Kidney (tissue), 14 donors: Measurements from ENCODE around the gene ORMDL1. TPM values are rescaled to one million over a fixed set of nuclear protein-coding genes. Genes with fewer than 3 reads are reported as not detected.

ENCODE experiments used
- DNase-seq, 5 donors: peaks; one replicate each; pipeline ENCODE4 v3.0.0-alpha.2; 2013 to 2020
- FAIRE-seq: peaks from 2 replicates; lab custom pipeline; 2012; peaks lifted over from hg19 to GRCh38; lab: Jason Lieb, UNC
- H3K27ac ChIP-seq, 2 donors: one replicate each; pipeline ENCODE4 v1.7.0; 2013; ENCODE audit warnings: low read depth in 2 of 2, low read length in 2 of 2, inconsistent platforms in 1 of 2
- H3K27me3 ChIP-seq: one replicate; pipeline ENCODE4 v1.7.1; 2013; ENCODE audit warnings: low read length, inconsistent platforms; ENCODE audit not compliant: control insufficient read depth, insufficient read depth
- H3K36me3 ChIP-seq, 3 donors: one replicate each; pipeline versions ENCODE4 v1.7.0 to v1.7.1; 2013; ENCODE audit warnings: low read length in 3 of 3, control low read depth in 1 of 3, inconsistent platforms in 1 of 3; ENCODE audit not compliant: insufficient read depth in 3 of 3, control insufficient read depth in 2 of 3
- H3K4me1 ChIP-seq, 3 donors: one replicate each; pipeline versions ENCODE4 v1.7.0 to v1.7.1; 2013; ENCODE audit warnings: low read length in 3 of 3, inconsistent platforms in 1 of 3, low read depth in 1 of 3; ENCODE audit not compliant: control insufficient read depth in 2 of 3, insufficient read depth in 2 of 3
- H3K4me3 ChIP-seq, 3 donors: one replicate each; pipeline versions ENCODE4 v1.7.0 to v1.8.1; 2013; ENCODE audit warnings: low read length in 3 of 3, control low read depth in 1 of 3, inconsistent platforms in 1 of 3
- H3K9ac ChIP-seq, 3 donors: one replicate each; pipeline versions ENCODE4 v1.7.0 to v1.7.1; 2013; ENCODE audit warnings: low read length in 3 of 3, control low read depth in 1 of 3, inconsistent platforms in 1 of 3
- H3K9me3 ChIP-seq, 3 donors: one replicate each; pipeline versions ENCODE4 v1.7.0 to v1.7.1; 2013; ENCODE audit warnings: low read length in 3 of 3, control low read depth in 1 of 3, inconsistent platforms in 1 of 3; ENCODE audit not compliant: control insufficient read depth in 2 of 3, insufficient read depth in 1 of 3
- CTCF ChIP-seq: IDR thresholded peaks from 3 replicates; pipeline ENCODE4 v1.5.1; 2012; ENCODE audit warnings: mild to moderate bottlenecking, moderate library complexity, borderline replicate concordance; ENCODE audit not compliant: insufficient read depth; ENCODE audit errors: extremely low read depth
- intact Hi-C: fragments of 100-400 bp; cut with DNase I; formaldehyde crosslinking; loops from one replicate; pipeline ENCODE4 v1.11.1; 2022
- polyA plus RNA-seq: library from polyadenylated mRNA; stranded (reverse); fragments of 350-450 nt; fragmentation: Illumina TruSeq; extraction: RNeasy Lipid Tissue Mini Kit (QIAGEN cat#74804); gene quantifications from one replicate; pipeline ENCODE4 v1.2.3, GENCODE V29; 2014; ENCODE audit warnings: low read depth, low replicate concordance; ENCODE audit not compliant: insufficient read depth
- total RNA-seq: library from RNA; stranded (reverse); fragmentation: NEBNext Ultra II Directional; extraction: Animal tissue kit (Norgen Biotek cat#: 25700); gene quantifications from one replicate; pipeline ENCODE4 v1.2.1, GENCODE V29; 2021
- donor health status: control.
- donor health status: control.
- donor health status: control.
- donor health status: control.
- donor health status: control.
- donor health status: DM: yes; HTN: yes; CAD: no.
- donor health status: Normal renal cell carcinoma (clear cell type).

ORMDL1 gene
- total and polyA plus RNA-seq, 2 donors from 2014 or later, result 53.2 to 61.2 TPM

GRCh38 chr2:189821953-189822748 is 38.0 kb upstream of the ORMDL1 start:
- FAIRE-seq (no peak), DNase-seq (peak in 1 of 5 donors; percentile 42)
- Histone ChIP-seq H3K27me3 (no peaks in the 10 kb centered on the region), H3K9ac (no peak overlapping the region), H3K4me1 (no peaks in the 10 kb centered on the region), H3K4me3 (no peak overlapping the region), H3K36me3 (peaks cover 0 to 4% (median 0%) of the 10 kb centered on the region in 3 donors), H3K9me3 (no peaks in the 10 kb centered on the region), H3K27ac (no peak overlapping the region)
- TF ChIP-seq CTCF, result no peak
- intact Hi-C loops, result no loop called here

- no peaks in the 10 kb centered on the region for H3K4me1 ChIP-seq
- intact Hi-C loops, result no loop called here
- no peak for TF ChIP-seq CTCF
- DNase-seq (no peak), FAIRE-seq (no peak)
- no peaks in the 10 kb centered on the region for H3K9me3 ChIP-seq
- H3K27ac ChIP-seq, result no peak overlapping the region
- no peaks in the 10 kb centered on the region for H3K27me3 ChIP-seq
- H3K9ac ChIP-seq, result no peak overlapping the region
- H3K36me3 ChIP-seq, result peaks cover 0 to 4% (median 0%) of the 10 kb centered on the region in 3 donors
- no peak overlapping the region for H3K4me3 ChIP-seq
These were observed 35.2 kb upstream of the ORMDL1 start for GRCh38 chr2:189819297-189819704.

DNA sequence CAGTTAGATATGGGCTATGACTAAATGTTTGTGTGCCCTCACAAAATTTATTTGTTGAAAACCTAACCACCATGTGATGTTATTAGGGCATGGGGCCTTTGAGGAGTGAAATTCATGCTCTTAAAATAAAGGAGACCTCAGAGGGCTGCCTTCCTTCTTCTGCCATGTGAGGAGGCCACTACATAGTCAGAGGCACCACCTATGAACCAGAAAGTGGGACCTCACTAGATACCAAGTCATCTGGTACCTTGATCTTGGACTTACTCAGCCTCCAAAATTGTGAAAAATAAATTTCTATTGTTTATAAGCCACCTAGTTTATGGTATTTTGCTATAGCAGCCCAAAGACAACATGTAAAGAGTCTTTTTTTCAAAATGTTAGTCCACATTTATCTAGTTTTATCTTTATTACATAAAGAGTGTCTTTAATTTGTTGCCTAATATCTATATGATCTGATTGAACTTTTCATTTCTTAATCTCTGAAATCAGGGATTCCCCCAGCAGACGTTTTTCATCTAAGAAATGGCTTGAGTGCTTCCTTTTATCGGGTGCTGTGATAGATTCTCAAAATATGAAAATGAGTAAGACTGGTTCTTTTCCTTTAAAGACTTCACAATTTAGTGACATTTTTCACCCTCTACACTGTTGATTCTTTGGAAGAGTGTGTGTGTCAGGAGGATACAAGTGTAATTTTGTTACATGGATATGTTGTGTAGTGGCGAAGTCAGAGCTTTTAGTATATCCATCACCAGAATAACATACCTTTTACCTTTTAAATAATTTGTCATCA is 34.3 kb upstream of the ORMDL1 start:
- DNase-seq (no peak), FAIRE-seq (no peak)
- H3K4me1 ChIP-seq, result no peaks in the 10 kb centered on the region
- peaks cover 0 to 4% (median 0%) of the 10 kb centered on the region in 3 donors for H3K36me3 ChIP-seq
- no peak overlapping the region for H3K27ac ChIP-seq
- H3K4me3 ChIP-seq, result no peak overlapping the region
- no peaks in the 10 kb centered on the region for H3K27me3 ChIP-seq
- H3K9me3 ChIP-seq, result no peaks in the 10 kb centered on the region
- TF ChIP-seq CTCF, result no peak
- no peak overlapping the region for H3K9ac ChIP-seq
- intact Hi-C loops, result no loop called here
